K562 (cell line): ENCODE results near the gene PNMA6F. TPM values are rescaled to one million over a fixed set of nuclear protein-coding genes. Genes with fewer than 3 reads are reported as not detected.

Experiments
- ARNT ChIP-seq, 2 experiments: fragments of 450-650 bp; IDR thresholded peaks; 2 replicates each; pipeline ENCODE4 v1.6.1; 2016; ENCODE audit warnings: mild to moderate bottlenecking in 1 of 2
- CTBP1 ChIP-seq: fragments of 450-650 bp; IDR thresholded peaks from 2 replicates; pipeline ENCODE4 v1.6.1; 2016; ENCODE audit warnings: borderline replicate concordance
- HNRNPH1 ChIP-seq: fragments of 200-400 bp; formaldehyde crosslinking; optimal IDR thresholded peaks from 2 replicates; pipeline ENCODE3; 2017; ENCODE audit warnings: low read depth, mild to moderate bottlenecking, low read length, moderate library complexity
- MAZ ChIP-seq, 2 experiments: fragments of 450-650 bp in 1 of 2; sonication (generic) in 1 of 2; formaldehyde crosslinking; IDR thresholded peaks in 1 of 2; conservative IDR thresholded peaks in 1 of 2; 2 replicates each; pipeline versions ENCODE4 v1.4.0 to v1.5.0; 2020; ENCODE audit warnings: mild to moderate bottlenecking in 1 of 2, missing genetic modification reagents in 1 of 2
- NR2C2 ChIP-seq, 2 experiments: fragments of 200-800 bp in 1 of 2; sonication (Bioruptor generic) in 1 of 2; sonication (generic) in 1 of 2; formaldehyde crosslinking in 1 of 2; IDR thresholded peaks; 2 replicates each; pipeline versions ENCODE4 v1.6.1 to v1.8.0; 2016 to 2022; ENCODE audit warnings: mild to moderate bottlenecking in 1 of 2, missing compliant biosample characterization in 1 of 2, missing genetic modification characterization in 1 of 2, missing genetic modification reagents in 1 of 2
- RREB1 ChIP-seq: fragments of 250-450 bp; sonication (Bioruptor Pico); IDR thresholded peaks from 2 replicates; pipeline ENCODE4 v1.4.0; 2020
- SMARCA4 ChIP-seq: fragments of 450-650 bp; IDR thresholded peaks from 2 replicates; pipeline ENCODE4 v1.6.1; 2016
- TCF15 ChIP-seq: fragments of 250-450 bp; sonication (Bioruptor Pico); IDR thresholded peaks from 2 replicates; pipeline ENCODE4 v1.8.0; 2022; ENCODE audit warnings: moderate library complexity, mild to moderate bottlenecking, inconsistent platforms
- polyA plus RNA-seq, 8 experiments: library from polyadenylated mRNA; depleted of rRNA in 4 of 8; stranded (reverse) in 5 of 8; unstranded in 3 of 8; fragments of >200 nt; fragmentation: Nextera tagmentation in 2 of 8; fragmentation: Illumina TruSeq in 1 of 8; extraction: Ambion mirVana in 2 of 8; extraction: Trizol in 1 of 8; gene quantifications; 2 replicates each; pipeline versions ENCODE4 v1.2.1 to v1.2.3, GENCODE V29; 2011 to 2014; ENCODE audit warnings: inconsistent platforms in 1 of 8, missing spikeins in 1 of 8
- total RNA-seq, 7 experiments: library from RNA; depleted of rRNA in 6 of 7; stranded (reverse); fragments of >200 nt in 6 of 7; fragmentation: Illumina TruSeq in 2 of 7; extraction: Trizol in 2 of 7; gene quantifications; 2 replicates each; pipeline versions ENCODE4 v1.2.1 to v1.2.3, GENCODE V29; 2011 to 2021; ENCODE audit warnings: low replicate concordance in 1 of 7
- TF ChIP-seq, protein P1 (sequence below), 2 experiments: IDR thresholded peaks; 2 replicates each; pipeline ENCODE4 v1.6.1; 2011; ENCODE audit warnings: borderline replicate concordance in 1 of 2, control low read depth in 1 of 2, low read depth in 1 of 2, low read length in 1 of 2, mild to moderate bottlenecking in 1 of 2, mixed read lengths in 1 of 2, moderate library complexity in 1 of 2; ENCODE audit not compliant: insufficient read depth in 1 of 2, insufficient read length in 1 of 2, poor library complexity in 1 of 2, severe bottlenecking in 1 of 2; ENCODE audit errors: extremely low read depth in 1 of 2
- TF ChIP-seq, protein P2 (sequence below): fragments of 250-450 bp; sonication (Bioruptor Pico); IDR thresholded peaks from 2 replicates; pipeline ENCODE4 v1.9.0; 2021; ENCODE audit warnings: mild to moderate bottlenecking, inconsistent platforms

Gene PNMA6F
- total and polyA plus RNA-seq, 9 of the 15 experiments (the other 6 are each of a cell fraction or from before 2014, with no cell fraction given), result not detected

- TF ChIP-seq, protein P1, sequence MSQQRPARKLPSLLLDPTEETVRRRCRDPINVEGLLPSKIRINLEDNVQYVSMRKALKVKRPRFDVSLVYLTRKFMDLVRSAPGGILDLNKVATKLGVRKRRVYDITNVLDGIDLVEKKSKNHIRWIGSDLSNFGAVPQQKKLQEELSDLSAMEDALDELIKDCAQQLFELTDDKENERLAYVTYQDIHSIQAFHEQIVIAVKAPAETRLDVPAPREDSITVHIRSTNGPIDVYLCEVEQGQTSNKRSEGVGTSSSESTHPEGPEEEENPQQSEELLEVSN (IDR thresholded peaks at IDR 0.05; ENCODE audit: borderline replicate concordance in 1 of 2, extremely low read depth in 1 of 2, insufficient read depth in 1 of 2, insufficient read length in 1 of 2, low read depth in 1 of 2, low read length in 1 of 2, poor library complexity in 1 of 2, severe bottlenecking in 1 of 2), result peak in 1 of 2 experiments; percentile 48
- TF ChIP-seq RREB1 (CRISPR knock-in tag) (no peak), MAZ (CRISPR knock-in tag; conservative IDR thresholded peaks at IDR 0.05 in 1 of 2, IDR thresholded peaks at IDR 0.05 in 1 of 2) (peak in 1 of 2 experiments; percentile 63; a peak in 1 of 4 replicates), ARNT (IDR thresholded peaks at IDR 0.05) (no peak), HNRNPH1 (no peak), TCF15 (CRISPR knock-in tag) (no peak), SMARCA4 (0 out of 2 replicates have a peak, but pooled peaks have one; percentile 26), NR2C2 (CRISPR knock-in tag; IDR thresholded peaks at IDR 0.05) (no peak), NR2C2 (tag; IDR thresholded peaks at IDR 0.05) (peak; percentile 25; the same call in 1 of the 2 replicates), CTBP1 (peak; percentile 34; the same call in 1 of the 2 replicates)
- TF ChIP-seq, protein P2, sequence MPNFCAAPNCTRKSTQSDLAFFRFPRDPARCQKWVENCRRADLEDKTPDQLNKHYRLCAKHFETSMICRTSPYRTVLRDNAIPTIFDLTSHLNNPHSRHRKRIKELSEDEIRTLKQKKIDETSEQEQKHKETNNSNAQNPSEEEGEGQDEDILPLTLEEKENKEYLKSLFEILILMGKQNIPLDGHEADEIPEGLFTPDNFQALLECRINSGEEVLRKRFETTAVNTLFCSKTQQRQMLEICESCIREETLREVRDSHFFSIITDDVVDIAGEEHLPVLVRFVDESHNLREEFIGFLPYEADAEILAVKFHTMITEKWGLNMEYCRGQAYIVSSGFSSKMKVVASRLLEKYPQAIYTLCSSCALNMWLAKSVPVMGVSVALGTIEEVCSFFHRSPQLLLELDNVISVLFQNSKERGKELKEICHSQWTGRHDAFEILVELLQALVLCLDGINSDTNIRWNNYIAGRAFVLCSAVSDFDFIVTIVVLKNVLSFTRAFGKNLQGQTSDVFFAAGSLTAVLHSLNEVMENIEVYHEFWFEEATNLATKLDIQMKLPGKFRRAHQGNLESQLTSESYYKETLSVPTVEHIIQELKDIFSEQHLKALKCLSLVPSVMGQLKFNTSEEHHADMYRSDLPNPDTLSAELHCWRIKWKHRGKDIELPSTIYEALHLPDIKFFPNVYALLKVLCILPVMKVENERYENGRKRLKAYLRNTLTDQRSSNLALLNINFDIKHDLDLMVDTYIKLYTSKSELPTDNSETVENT (CRISPR knock-in tag), result no peak
Measured at GRCh38 chrX:153333821-153334653, 12.5 kb upstream of the PNMA6F start, which contains the start of gene ZNF275 (continued).
